Body of pancreas (tissue), 4 donors: ENCODE data around the gene E2F3. TPM values are rescaled to one million over a fixed set of nuclear protein-coding genes. Genes with fewer than 3 reads are reported as not detected.

ENCODE experiments used
- ATAC-seq: fragments of 150-250 bp; one replicate; pipeline ENCODE4 v1.9.1; 2016
- DNase-seq, 4 donors: peaks; one replicate each; pipeline ENCODE4 v3.0.0-alpha.2; 2019
- H3K27ac ChIP-seq, 4 donors: fragments of 200-600 bp; sonication (generic); 1 replicate in 3 of 4; 2 replicates in 1 of 4; pipeline versions ENCODE4 v1.5.1 to v1.6.1; 2016 to 2019; ENCODE audit warnings: mild to moderate bottlenecking in 1 of 4, mixed read lengths in 1 of 4, moderate library complexity in 1 of 4
- H3K27me3 ChIP-seq, 2 donors: fragments of 200-600 bp; sonication (generic); one replicate each; pipeline ENCODE4 v1.6.0; 2016; ENCODE audit warnings: mild to moderate bottlenecking in 1 of 2
- H3K36me3 ChIP-seq, 2 donors: fragments of 200-600 bp; sonication (generic); replicated peaks in 1 of 2; 2 replicates each; pipeline ENCODE4 v1.5.1; 2016; ENCODE audit warnings: low read depth in 2 of 2; ENCODE audit not compliant: insufficient read depth in 1 of 2
- H3K4me1 ChIP-seq: fragments of 200-600 bp; sonication (generic); one replicate; pipeline ENCODE4 v1.6.0; 2016
- H3K4me3 ChIP-seq, 2 donors: fragments of 200-600 bp; sonication (generic); 1 replicate in 1 of 2; 2 replicates in 1 of 2; pipeline ENCODE4 v1.5.1; 2016 to 2019
- H3K9me3 ChIP-seq, 3 donors: fragments of 200-600 bp; sonication (generic); 1 replicate in 2 of 3; 2 replicates in 1 of 3; pipeline ENCODE4 v1.5.1; 2016
- CTCF ChIP-seq, 7 experiments: fragments of 450-650 bp in 4 of 7; fragments of 200-600 bp in 3 of 7; sonication (generic) in 3 of 7; IDR thresholded peaks; one replicate each; pipeline ENCODE4 v1.5.1; 2016 to 2019; ENCODE audit warnings: antibody characterized with exemption in 7 of 7
- POLR2A ChIP-seq, 3 donors: fragments of 450-650 bp; IDR thresholded peaks; one replicate each; pipeline ENCODE4 v1.6.1; 2016; ENCODE audit warnings: antibody characterized with exemption in 3 of 3, mild to moderate bottlenecking in 2 of 3
- WGBS, 2 donors: methylation state at CpG; one replicate each; pipeline ENCODE4 v1.1.5; 2017; 5-methylcytosine and 5-hydroxymethylcytosine counted together
- intact Hi-C: fragments of 100-400 bp; cut with DNase I; formaldehyde crosslinking; loops from one replicate; pipeline ENCODE4 v1.15.1; 2023
- total RNA-seq, 2 donors: library from RNA; depleted of rRNA; stranded (reverse); fragments of >200 nt; gene quantifications; one replicate each; pipeline ENCODE4 v1.1.0, GENCODE V29; 2016

Gene E2F3
- total RNA-seq, 2 donors from 2014 or later, result 2.0 to 2.3 TPM

GRCh38 chr6:20454204-20454824 lies 52.6 kb downstream of the E2F3 start:
- TF ChIP-seq CTCF (IDR thresholded peaks at IDR 0.05) (no peak), POLR2A (IDR thresholded peaks at IDR 0.05) (no peak)
- Histone ChIP-seq H3K4me3 (no peak overlapping the region), H3K27ac (no peak overlapping the region), H3K4me1 (no peaks in the 10 kb centered on the region), H3K9me3 (no peaks in the 10 kb centered on the region), H3K27me3 (no peaks in the 10 kb centered on the region), H3K36me3 (no peaks in the 10 kb centered on the region)
- intact Hi-C loops, result no loop called here
- DNase-seq, result no peak
- 71 to 85% methylated on average over 4 of the region's 4 CpGs for WGBS, 2 donors
- no peak for ATAC-seq

- no peak overlapping the region for H3K27ac ChIP-seq
- H3K27me3 ChIP-seq, result no peaks in the 10 kb centered on the region
- DNase-seq (no peak), ATAC-seq (no peak)
- no peaks in the 10 kb centered on the region for H3K9me3 ChIP-seq
- H3K4me3 ChIP-seq, result no peak overlapping the region
- no peaks in the 10 kb centered on the region for H3K36me3 ChIP-seq
- TF ChIP-seq CTCF (IDR thresholded peaks at IDR 0.05) (no peak), POLR2A (IDR thresholded peaks at IDR 0.05) (no peak)
- no peaks in the 10 kb centered on the region for H3K4me1 ChIP-seq
- WGBS, 2 donors, result 71 to 74% methylated on average over 5 of the region's 5 CpGs
- intact Hi-C loops, result no loop called here
These were observed 53.7 kb downstream of the E2F3 start for GRCh38 chr6:20455251-20455940.

GRCh38 chr6:20458027-20458894 lies 56.6 kb downstream of the E2F3 start:
- Histone ChIP-seq H3K27ac (no peak overlapping the region), H3K36me3 (no peaks in the 10 kb centered on the region), H3K9me3 (no peaks in the 10 kb centered on the region), H3K27me3 (no peaks in the 10 kb centered on the region), H3K4me1 (no peaks in the 10 kb centered on the region), H3K4me3 (no peak overlapping the region)
- TF ChIP-seq POLR2A (IDR thresholded peaks at IDR 0.05), result no peak
- no peak for TF ChIP-seq CTCF (IDR thresholded peaks at IDR 0.05)
- intact Hi-C loops, result no loop called here
- 64 to 78% methylated on average over 8 of the region's 8 CpGs for WGBS, 2 donors
- no peak for ATAC-seq
- no peak for DNase-seq

GRCh38 chr6:20459682-20460081 lies 58.0 kb downstream of the E2F3 start:
- intact Hi-C loops, result no loop called here
- 97% methylated on average over 5 to 6 of the region's 6 CpGs for WGBS, 2 donors
- H3K4me1 ChIP-seq, result no peaks in the 10 kb centered on the region

More at GRCh38 chr6:20459682-20460081, 58.0 kb downstream of the E2F3 start:
- H3K27ac ChIP-seq, result no peak overlapping the region
- no peaks in the 10 kb centered on the region for H3K36me3 ChIP-seq
- TF ChIP-seq CTCF (IDR thresholded peaks at IDR 0.05), result no peak
- DNase-seq, result no peak
- ATAC-seq, result no peak
- H3K27me3 ChIP-seq, result no peaks in the 10 kb centered on the region
- no peak overlapping the region for H3K4me3 ChIP-seq
- no peaks in the 10 kb centered on the region for H3K9me3 ChIP-seq
